AG09309 (cell line): ENCODE measurements around the gene HCFC2.
"Not testable (repeated sequence)": the region's sequence is repeated elsewhere in the genome, so short reads cannot be mapped to it uniquely, and the experiment has no call there.

Experiments
- DNase-seq: peaks from one replicate; pipeline ENCODE4 v3.0.0-alpha.2; 2010; ENCODE audit warnings: low read depth
- H3K4me3 ChIP-seq: 2 replicates; pipeline ENCODE4 v1.5.1; 2011; ENCODE audit warnings: mild to moderate bottlenecking, low read depth, low read length, moderate library complexity; ENCODE audit not compliant: control insufficient read depth
- CTCF ChIP-seq: IDR thresholded peaks from 2 replicates; pipeline ENCODE4 v1.5.1; 2011; ENCODE audit warnings: mild to moderate bottlenecking, low read depth, low read length, inconsistent platforms; ENCODE audit not compliant: insufficient read depth, control insufficient read depth; ENCODE audit errors: missing control alignments

Gene HCFC2

GRCh38 chr12:104095289-104095688 is 31.0 kb downstream of the HCFC2 start:
- DNase-seq = no peak
- no peak overlapping the region for H3K4me3 ChIP-seq
- no peak for TF ChIP-seq CTCF

GRCh38 chr12:104097954-104098353 is 33.6 kb downstream of the HCFC2 start:
- no peak for TF ChIP-seq CTCF
- DNase-seq = no peak
- no peak overlapping the region for H3K4me3 ChIP-seq

- DNase-seq = no peak
- no peak for TF ChIP-seq CTCF
- H3K4me3 ChIP-seq = no peak overlapping the region
Measured at GRCh38 chr12:104105461-104105860, 41.1 kb downstream of the HCFC2 start.

GRCh38 chr12:104106965-104107364 is 42.6 kb downstream of the HCFC2 start:
- no peak for TF ChIP-seq CTCF
- H3K4me3 ChIP-seq = no peak overlapping the region
- no peak for DNase-seq

- DNase-seq = peak; percentile 60
- no peak overlapping the region for H3K4me3 ChIP-seq
- peak; percentile 92 for TF ChIP-seq CTCF
Measured at GRCh38 chr12:104108755-104109445, 44.6 kb downstream of the HCFC2 start.

GRCh38 chr12:104109446-104110271 is 45.3 kb downstream of the HCFC2 start:
- no peak for TF ChIP-seq CTCF
- DNase-seq = no peak
- H3K4me3 ChIP-seq = no peak overlapping the region

- not testable (repeated sequence) for DNase-seq, H3K4me3 ChIP-seq
Measured at GRCh38 chr12:104114834-104115586, 50.7 kb downstream of the HCFC2 start.
